Measurements from ENCODE around the gene TBC1D5.

GRCh38 chr3:17752876-17753631 is 10.6 kb upstream of the TBC1D5 start:
- TF ChIP-seq PATZ1 (CRISPR knock-in tag; IDR thresholded peaks at IDR 0.05; ENCODE audit: borderline replicate concordance) (no peak), CSDC2 (CRISPR knock-in tag; IDR thresholded peaks at IDR 0.05) (no peak), ZNF70 (CRISPR knock-in tag; IDR thresholded peaks at IDR 0.05) (no peak), ZNF565 (CRISPR knock-in tag; conservative IDR thresholded peaks at IDR 0.05; ENCODE audit: low read depth) (no peak), ESRRG (CRISPR knock-in tag; IDR thresholded peaks at IDR 0.05) (no peak), ARNTL (CRISPR knock-in tag; IDR thresholded peaks at IDR 0.05; ENCODE audit: borderline replicate concordance, low read depth) (no peak), ZFP30 (CRISPR knock-in tag; IDR thresholded peaks at IDR 0.05) (no peak), TSHZ2 (CRISPR knock-in tag; IDR thresholded peaks at IDR 0.05) (no peak), BACH2 (CRISPR knock-in tag; IDR thresholded peaks at IDR 0.05; ENCODE audit: borderline replicate concordance) (no peak), ZFP3 (CRISPR knock-in tag; IDR thresholded peaks at IDR 0.05) (no peak), ISL1 (CRISPR knock-in tag; IDR thresholded peaks at IDR 0.05) (no peak), ZC3H10 (CRISPR knock-in tag; IDR thresholded peaks at IDR 0.05) (no peak)

Measured in SK-N-SH treated with all-trans-retinoic acid at 6 μM for 48 hours (cell line).